Measurements from ENCODE around the gene SLC43A3.

GRCh38 chr11:57430952-57431351, 4.0 kb upstream of the SLC43A3 start:
- TF ChIP-seq POLR2AphosphoS5 (IDR thresholded peaks at IDR 0.05) (no peak), POLR2A (IDR thresholded peaks at IDR 0.05) (no peak)
- TF ChIP-seq, protein P1, sequence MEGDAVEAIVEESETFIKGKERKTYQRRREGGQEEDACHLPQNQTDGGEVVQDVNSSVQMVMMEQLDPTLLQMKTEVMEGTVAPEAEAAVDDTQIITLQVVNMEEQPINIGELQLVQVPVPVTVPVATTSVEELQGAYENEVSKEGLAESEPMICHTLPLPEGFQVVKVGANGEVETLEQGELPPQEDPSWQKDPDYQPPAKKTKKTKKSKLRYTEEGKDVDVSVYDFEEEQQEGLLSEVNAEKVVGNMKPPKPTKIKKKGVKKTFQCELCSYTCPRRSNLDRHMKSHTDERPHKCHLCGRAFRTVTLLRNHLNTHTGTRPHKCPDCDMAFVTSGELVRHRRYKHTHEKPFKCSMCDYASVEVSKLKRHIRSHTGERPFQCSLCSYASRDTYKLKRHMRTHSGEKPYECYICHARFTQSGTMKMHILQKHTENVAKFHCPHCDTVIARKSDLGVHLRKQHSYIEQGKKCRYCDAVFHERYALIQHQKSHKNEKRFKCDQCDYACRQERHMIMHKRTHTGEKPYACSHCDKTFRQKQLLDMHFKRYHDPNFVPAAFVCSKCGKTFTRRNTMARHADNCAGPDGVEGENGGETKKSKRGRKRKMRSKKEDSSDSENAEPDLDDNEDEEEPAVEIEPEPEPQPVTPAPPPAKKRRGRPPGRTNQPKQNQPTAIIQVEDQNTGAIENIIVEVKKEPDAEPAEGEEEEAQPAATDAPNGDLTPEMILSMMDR (IDR thresholded peaks at IDR 0.05): no peak
